ENCODE results near the gene FAM98C.
A peak's percentile ranks its signal among the peaks of the same experiment; 100 is the strongest.
"Not testable (repeated sequence)": the region's sequence is repeated elsewhere in the genome, so short reads cannot be mapped to it uniquely, and the experiment has no call there.

Gene FAM98C

GRCh38 chr19:38413416-38413815 lies 10.5 kb downstream of the FAM98C start:
- Histone ChIP-seq H3K4me3 (ENCODE audit: extremely low read depth, insufficient read depth, low read length, poor library complexity, severe bottlenecking) (no peak overlapping the region), H3K9me3 (ENCODE audit: control insufficient read depth, low read length) (no peaks in the 10 kb centered on the region), H3K36me3 (ENCODE audit: control insufficient read depth, insufficient read depth, low read length) (no peaks in the 10 kb centered on the region), H3K27ac (ENCODE audit: low read depth, low read length, severe bottlenecking) (no peak overlapping the region), H3K4me1 (ENCODE audit: control insufficient read depth, insufficient read depth, low read length, poor library complexity, severe bottlenecking) (peaks cover 5% of the 10 kb centered on the region)
- 93 to 100% methylated on average over 3 of the region's 6 CpGs for WGBS, 2 experiments (ENCODE audit: insufficient coverage in 2 of 2)

- Histone ChIP-seq H3K27ac (ENCODE audit: low read depth, low read length, severe bottlenecking) (no peak overlapping the region), H3K9me3 (ENCODE audit: control insufficient read depth, low read length) (no peaks in the 10 kb centered on the region), H3K36me3 (ENCODE audit: control insufficient read depth, insufficient read depth, low read length) (no peaks in the 10 kb centered on the region), H3K4me1 (ENCODE audit: control insufficient read depth, insufficient read depth, low read length, poor library complexity, severe bottlenecking) (peaks cover 5% of the 10 kb centered on the region), H3K4me3 (ENCODE audit: extremely low read depth, insufficient read depth, low read length, poor library complexity, severe bottlenecking) (no peak overlapping the region)
- WGBS, 2 experiments (ENCODE audit: insufficient coverage in 2 of 2): 91% methylated on average over 5 to 8 of the region's 8 CpGs
Measured at GRCh38 chr19:38417146-38417543, 14.3 kb downstream of the FAM98C start.

GRCh38 chr19:38417544-38418506 lies 14.9 kb downstream of the FAM98C start:
- Histone ChIP-seq H3K27ac (ENCODE audit: low read depth, low read length, severe bottlenecking) (no peak overlapping the region), H3K36me3 (ENCODE audit: control insufficient read depth, insufficient read depth, low read length) (no peaks in the 10 kb centered on the region), H3K4me1 (ENCODE audit: control insufficient read depth, insufficient read depth, low read length, poor library complexity, severe bottlenecking) (peaks cover 5% of the 10 kb centered on the region), H3K9me3 (ENCODE audit: control insufficient read depth, low read length) (no peaks in the 10 kb centered on the region), H3K4me3 (ENCODE audit: extremely low read depth, insufficient read depth, low read length, poor library complexity, severe bottlenecking) (peak overlapping the region; percentile 30)
- 9 to 10% methylated on average over 43 to 45 of the region's 49 CpGs for WGBS, 2 experiments (ENCODE audit: insufficient coverage in 2 of 2)

GRCh38 chr19:38420935-38421334 lies 18.0 kb downstream of the FAM98C start:
- no peak overlapping the region for H3K27ac ChIP-seq (ENCODE audit: low read depth, low read length, severe bottlenecking)
- WGBS, 2 experiments (ENCODE audit: insufficient coverage in 2 of 2): 92 to 93% methylated on average over 8 to 9 of the region's 9 CpGs
- no peaks in the 10 kb centered on the region for H3K36me3 ChIP-seq (ENCODE audit: control insufficient read depth, insufficient read depth, low read length)
- no peaks in the 10 kb centered on the region for H3K9me3 ChIP-seq (ENCODE audit: control insufficient read depth, low read length)
- peaks cover 9% of the 10 kb centered on the region for H3K4me1 ChIP-seq (ENCODE audit: control insufficient read depth, insufficient read depth, low read length, poor library complexity, severe bottlenecking)
- H3K4me3 ChIP-seq (ENCODE audit: extremely low read depth, insufficient read depth, low read length, poor library complexity, severe bottlenecking): no peak overlapping the region

- WGBS, 2 experiments (ENCODE audit: insufficient coverage in 2 of 2): 89 to 91% methylated on average over 10 to 14 of the region's 14 CpGs
Measured at GRCh38 chr19:38421856-38422255, 19.0 kb downstream of the FAM98C start.

GRCh38 chr19:38422438-38422837 lies 19.5 kb downstream of the FAM98C start:
- Histone ChIP-seq H3K36me3 (ENCODE audit: control insufficient read depth, insufficient read depth, low read length) (no peaks in the 10 kb centered on the region), H3K4me3 (ENCODE audit: extremely low read depth, insufficient read depth, low read length, poor library complexity, severe bottlenecking) (no peak overlapping the region), H3K27ac (ENCODE audit: low read depth, low read length, severe bottlenecking) (no peak overlapping the region), H3K4me1 (ENCODE audit: control insufficient read depth, insufficient read depth, low read length, poor library complexity, severe bottlenecking) (peaks cover 8% of the 10 kb centered on the region), H3K9me3 (ENCODE audit: control insufficient read depth, low read length) (no peaks in the 10 kb centered on the region)
- WGBS, 2 experiments (ENCODE audit: insufficient coverage in 2 of 2): 87 to 92% methylated on average over 5 to 6 of the region's 7 CpGs

More at GRCh38 chr19:38421856-38422255, 19.0 kb downstream of the FAM98C start:
- no peak overlapping the region for H3K4me3 ChIP-seq (ENCODE audit: extremely low read depth, insufficient read depth, low read length, poor library complexity, severe bottlenecking)
- no peaks in the 10 kb centered on the region for H3K36me3 ChIP-seq (ENCODE audit: control insufficient read depth, insufficient read depth, low read length)
- no peaks in the 10 kb centered on the region for H3K9me3 ChIP-seq (ENCODE audit: control insufficient read depth, low read length)
- no peak overlapping the region for H3K27ac ChIP-seq (ENCODE audit: low read depth, low read length, severe bottlenecking)
- H3K4me1 ChIP-seq (ENCODE audit: control insufficient read depth, insufficient read depth, low read length, poor library complexity, severe bottlenecking): peaks cover 10% of the 10 kb centered on the region

- H3K4me3 ChIP-seq (ENCODE audit: extremely low read depth, insufficient read depth, low read length, poor library complexity, severe bottlenecking): no peak overlapping the region
- H3K36me3 ChIP-seq (ENCODE audit: control insufficient read depth, insufficient read depth, low read length): no peaks in the 10 kb centered on the region
- WGBS, 2 experiments (ENCODE audit: insufficient coverage in 2 of 2): 80 to 86% methylated on average over 3 to 4 of the region's 5 CpGs
- H3K9me3 ChIP-seq (ENCODE audit: control insufficient read depth, low read length): no peaks in the 10 kb centered on the region
- H3K27ac ChIP-seq (ENCODE audit: low read depth, low read length, severe bottlenecking): no peak overlapping the region
- H3K4me1 ChIP-seq (ENCODE audit: control insufficient read depth, insufficient read depth, low read length, poor library complexity, severe bottlenecking): peaks cover 5% of the 10 kb centered on the region
Measured at GRCh38 chr19:38424272-38424671, 21.4 kb downstream of the FAM98C start.

GRCh38 chr19:38425222-38425809 lies 22.4 kb downstream of the FAM98C start:
- no peak overlapping the region for H3K27ac ChIP-seq (ENCODE audit: low read depth, low read length, severe bottlenecking)
- 76 to 85% methylated on average over 6 of the region's 7 CpGs for WGBS, 2 experiments (ENCODE audit: insufficient coverage in 2 of 2)
- no peaks in the 10 kb centered on the region for H3K36me3 ChIP-seq (ENCODE audit: control insufficient read depth, insufficient read depth, low read length)
- no peaks in the 10 kb centered on the region for H3K9me3 ChIP-seq (ENCODE audit: control insufficient read depth, low read length)
- no peak overlapping the region for H3K4me3 ChIP-seq (ENCODE audit: extremely low read depth, insufficient read depth, low read length, poor library complexity, severe bottlenecking)
- peaks cover 5% of the 10 kb centered on the region for H3K4me1 ChIP-seq (ENCODE audit: control insufficient read depth, insufficient read depth, low read length, poor library complexity, severe bottlenecking)

- 58 to 68% methylated on average over 6 to 9 of the region's 20 CpGs for WGBS, 2 experiments (ENCODE audit: insufficient coverage in 2 of 2)
- H3K4me3 ChIP-seq (ENCODE audit: extremely low read depth, insufficient read depth, low read length, poor library complexity, severe bottlenecking): no peak within 1 kb of the TSS
Measured at GRCh38 chr19:38425810-38426466, 23.0 kb downstream of the FAM98C start, which contains the start of gene RASGRP4. TSS of gene RASGRP4 (minus strand) at chr19:38426219. CDS start at chr19:38426091, 128 bp downstream.

GRCh38 chr19:38427035-38427677 lies 24.3 kb downstream of the FAM98C start:
- not testable (repeated sequence) for H3K27ac ChIP-seq (ENCODE audit: low read depth, low read length, severe bottlenecking); H3K36me3 ChIP-seq (ENCODE audit: control insufficient read depth, insufficient read depth, low read length); H3K4me1 ChIP-seq (ENCODE audit: control insufficient read depth, insufficient read depth, low read length, poor library complexity, severe bottlenecking); H3K9me3 ChIP-seq (ENCODE audit: control insufficient read depth, low read length); H3K4me3 ChIP-seq (ENCODE audit: extremely low read depth, insufficient read depth, low read length, poor library complexity, severe bottlenecking)
- WGBS, 2 experiments (ENCODE audit: insufficient coverage in 2 of 2): 85 to 88% methylated on average over 10 to 13 of the region's 17 CpGs

More at GRCh38 chr19:38425810-38426466, 23.0 kb downstream of the FAM98C start, which contains the start of gene RASGRP4:
- Histone ChIP-seq H3K4me1 (ENCODE audit: control insufficient read depth, insufficient read depth, low read length, poor library complexity, severe bottlenecking) (peaks cover 5% of the 10 kb centered on the region), H3K27ac (ENCODE audit: low read depth, low read length, severe bottlenecking) (no peak within 1 kb of the TSS), H3K9me3 (ENCODE audit: control insufficient read depth, low read length) (no peaks in the 10 kb centered on the region), H3K36me3 (ENCODE audit: control insufficient read depth, insufficient read depth, low read length) (no peaks in the 10 kb centered on the region)

Data from mesodermal cell (in vitro differentiated cells).